Measurements from ENCODE around the gene NRIP2.
"Not testable (repeated sequence)": the region's sequence is repeated elsewhere in the genome, so short reads cannot be mapped to it uniquely, and the experiment has no call there.

Gene NRIP2
- total RNA-seq = 0 reads per million in 4 experiments

GRCh38 chr12:2834581-2835491, at the start of gene NRIP2:
Gene NRIP2, minus strand, starts transcription at chr12:2835035. Its CDS starts 52 bp downstream, at chr12:2834983.
- no peak for DNase-seq

DNA sequence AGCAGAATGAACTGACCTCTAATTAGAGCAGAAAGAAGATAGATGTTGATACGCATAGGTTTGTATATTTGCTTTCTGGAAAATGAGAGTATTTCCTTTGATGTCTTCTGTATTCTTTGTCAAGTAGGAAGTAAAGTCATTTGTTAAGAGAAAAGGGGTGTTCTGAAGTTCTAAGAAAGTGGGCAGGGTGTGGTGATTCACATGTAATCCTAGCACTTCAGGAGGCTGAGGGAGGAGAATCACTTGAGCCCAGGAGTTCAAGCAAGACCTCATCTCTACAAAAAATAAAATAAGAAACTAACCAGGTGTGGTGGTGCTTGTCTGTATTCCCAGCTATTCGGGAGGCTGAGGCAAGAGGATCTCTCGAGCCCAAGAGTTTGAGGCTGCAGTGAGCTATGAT, 45.0 kb upstream of the NRIP2 start:
- DNase-seq = no peak

GRCh38 chr12:2877953-2878732, 43.3 kb upstream of the NRIP2 start:
- DNase-seq = no peak

GRCh38 chr12:2877047-2877952, 42.5 kb upstream of the NRIP2 start, which contains the start of the genes FOXM1 and RHNO1:
Gene FOXM1, minus strand, starts transcription at chr12:2877174. Its CDS starts 2,696 bp downstream, at chr12:2874478.
Gene RHNO1, plus strand, starts transcription at chr12:2877223. Its CDS starts 8,144 bp downstream, at chr12:2885367.
- DNase-seq = peak; percentile 78

DNA sequence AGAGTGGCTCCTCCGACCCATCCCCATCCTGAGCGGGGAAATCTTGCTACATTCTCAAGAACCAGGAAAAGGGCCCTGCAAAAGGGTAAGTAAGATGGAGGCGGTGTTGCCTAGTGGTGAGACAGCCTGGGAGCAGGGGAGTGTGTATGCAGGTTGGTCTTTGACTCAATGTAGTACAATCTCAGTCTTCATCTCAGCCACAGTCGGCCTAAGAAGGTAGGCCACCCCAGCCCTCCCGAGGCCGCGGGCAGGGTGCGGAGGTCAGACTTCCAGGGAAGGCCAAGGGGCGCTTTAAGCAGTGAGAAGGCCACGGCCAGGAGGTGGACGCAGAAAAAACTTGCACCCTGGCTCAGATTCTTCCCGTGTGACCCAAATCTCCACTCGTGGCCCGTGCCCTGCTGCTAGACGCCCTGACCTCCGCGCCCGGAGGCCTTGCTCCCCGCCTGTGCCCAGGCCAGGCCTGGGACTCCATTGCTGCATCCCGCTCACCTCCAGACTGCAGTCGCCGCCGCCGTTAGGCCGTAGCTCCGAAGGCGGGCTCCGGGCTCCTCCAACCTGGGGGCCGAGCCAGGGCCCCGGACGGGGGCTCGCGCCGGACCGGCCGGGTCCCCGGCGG, 41.7 kb upstream of the NRIP2 start:
- DNase-seq = no peak

DNA sequence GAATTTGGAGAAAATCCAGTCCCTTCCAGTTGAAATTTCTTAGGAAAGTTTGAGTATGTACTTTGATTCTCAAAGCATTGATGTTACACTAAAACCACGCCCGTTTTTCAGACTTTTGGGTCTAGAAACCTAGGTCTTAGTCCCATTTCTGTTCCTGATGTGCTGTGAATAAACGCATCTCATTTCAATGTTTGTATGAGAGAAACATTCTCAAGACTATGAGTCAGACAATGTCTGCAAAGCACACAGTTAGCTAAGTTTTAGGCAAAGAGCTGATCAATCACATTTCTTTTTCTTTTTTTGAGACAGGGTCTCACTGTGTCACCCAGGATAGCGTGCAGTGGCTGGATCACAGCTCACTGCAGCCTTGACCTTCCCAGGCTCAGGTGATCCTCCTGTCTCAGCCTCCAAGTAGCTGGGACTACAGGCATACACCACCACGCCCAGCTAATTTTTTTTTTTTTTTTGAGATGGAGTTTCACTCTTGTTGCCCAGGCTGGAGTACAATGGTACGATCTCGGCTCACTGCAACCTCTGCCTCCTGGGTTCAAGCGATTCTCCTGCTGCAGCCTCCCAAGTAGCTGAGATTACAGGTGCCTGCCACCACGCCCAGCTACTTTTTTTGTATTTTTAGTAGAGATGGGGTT, 34.3 kb upstream of the NRIP2 start:
- not testable (repeated sequence) for DNase-seq

DNA sequence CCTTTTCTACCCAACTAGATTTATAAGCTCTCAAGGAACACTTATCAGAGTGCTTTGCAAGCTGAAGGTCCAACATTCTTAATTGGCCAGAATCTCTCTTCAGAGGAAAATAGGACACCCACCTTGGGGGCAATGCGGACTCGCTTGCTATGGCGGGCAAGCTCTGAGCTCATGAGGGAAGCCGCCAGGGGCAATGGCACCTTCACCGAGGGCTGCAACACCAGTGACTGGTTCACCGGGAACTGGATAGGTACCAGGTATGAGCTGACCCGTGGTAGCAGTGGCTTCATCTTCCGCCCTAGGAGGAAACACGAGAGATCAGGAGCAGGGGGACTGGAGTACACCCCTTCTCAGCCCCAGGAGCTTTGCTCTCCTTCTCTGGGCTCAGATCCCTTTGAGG, 29.4 kb upstream of the NRIP2 start:
- DNase-seq = no peak

- not testable (repeated sequence) for DNase-seq
Measured at GRCh38 chr12:2863402-2863801, 28.6 kb upstream of the NRIP2 start.

GRCh38 chr12:2862876-2863275, 28.0 kb upstream of the NRIP2 start:
- no peak for DNase-seq

DNA sequence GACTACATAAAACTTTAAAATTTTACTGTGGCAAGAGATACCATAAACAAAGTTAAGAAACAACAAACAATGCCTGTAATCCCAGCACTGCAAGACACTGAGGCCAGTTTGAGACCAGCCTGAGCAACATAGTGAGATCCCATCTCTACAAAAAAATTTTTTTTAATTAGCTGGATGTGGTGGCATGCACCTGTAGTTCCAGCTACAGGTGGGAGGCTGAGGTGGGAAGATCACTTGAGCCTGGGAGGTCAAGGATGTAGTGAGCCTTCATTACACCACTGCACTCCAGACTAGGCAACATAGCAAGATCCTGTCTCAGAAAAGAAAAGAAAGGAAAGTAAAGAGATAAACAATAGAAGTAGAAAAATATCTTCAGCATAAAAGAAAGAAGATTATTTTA, 25.3 kb upstream of the NRIP2 start:
- DNase-seq = no peak

DNA sequence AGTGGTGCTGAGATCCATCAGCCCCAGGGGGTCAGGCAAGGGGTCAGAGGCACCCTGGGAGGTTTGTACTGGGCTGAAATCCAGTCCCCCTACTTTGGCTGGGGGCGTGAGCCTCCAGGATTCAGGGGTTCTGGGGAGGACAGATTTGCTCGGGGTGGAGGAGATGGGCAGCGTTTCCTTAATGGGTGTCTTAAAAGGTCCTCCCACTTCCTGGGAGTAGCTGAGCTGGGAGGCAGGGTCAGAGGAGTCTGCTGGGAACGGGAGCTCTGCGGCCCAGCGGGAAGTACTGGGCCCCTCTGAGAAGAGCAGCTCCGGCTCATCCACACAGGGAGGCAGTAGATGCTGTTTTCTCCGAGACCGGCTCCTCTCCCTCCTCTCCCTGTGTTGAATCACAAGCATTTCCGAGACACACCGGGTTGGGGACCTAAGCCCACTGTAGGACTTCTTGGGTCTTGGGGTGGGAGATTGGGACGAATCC, 24.1 kb upstream of the NRIP2 start:
- DNase-seq = no peak

GRCh38 chr12:2858334-2858733, 23.5 kb upstream of the NRIP2 start:
- DNase-seq = no peak

DNA sequence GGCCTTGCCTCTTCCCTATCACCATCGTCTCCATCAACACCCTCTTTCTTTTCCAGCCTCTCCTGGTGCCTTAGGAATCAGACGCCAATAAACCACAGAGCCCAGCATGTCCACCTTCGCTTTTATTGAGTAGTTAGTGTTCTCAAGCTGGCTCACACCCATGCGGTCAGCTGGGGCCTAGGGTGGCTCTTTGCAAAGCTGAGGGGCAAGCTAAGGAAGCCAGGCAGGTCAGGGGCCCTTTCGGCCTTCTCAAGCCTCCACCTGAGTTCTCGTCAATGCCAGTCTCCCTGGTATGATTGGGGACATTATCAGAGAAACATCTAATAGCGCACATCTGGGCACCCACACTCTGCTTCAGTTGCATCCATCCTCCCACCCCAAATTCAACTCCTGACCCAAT, 22.7 kb upstream of the NRIP2 start:
- DNase-seq = no peak

DNA sequence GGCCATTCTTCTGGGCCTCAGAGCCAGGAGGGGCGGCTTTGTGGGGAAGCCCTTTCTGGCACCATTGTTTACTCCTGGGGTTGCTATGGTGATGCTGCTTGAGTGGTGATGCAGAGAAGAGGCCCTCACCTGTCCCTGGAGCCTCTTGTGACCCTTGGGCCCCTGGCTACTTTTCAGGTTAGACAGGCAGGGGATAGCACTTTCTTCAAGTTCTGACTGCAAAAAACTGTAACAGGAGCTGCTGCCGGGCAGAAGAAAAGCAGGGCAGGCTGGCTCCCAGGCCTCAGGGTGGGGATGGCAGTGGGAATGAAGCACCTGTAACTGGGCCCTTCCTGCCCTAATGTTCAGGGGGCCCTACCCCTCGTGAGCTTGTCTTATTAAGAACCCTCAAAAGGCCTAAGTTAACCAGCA, 22.2 kb upstream of the NRIP2 start, which contains the start of gene TEX52:
Gene TEX52 (minus strand): TSS at position 19 of the 411 bp plus-strand sequence. CDS start 13 bp downstream, at position 6.
- DNase-seq = no peak

DNA sequence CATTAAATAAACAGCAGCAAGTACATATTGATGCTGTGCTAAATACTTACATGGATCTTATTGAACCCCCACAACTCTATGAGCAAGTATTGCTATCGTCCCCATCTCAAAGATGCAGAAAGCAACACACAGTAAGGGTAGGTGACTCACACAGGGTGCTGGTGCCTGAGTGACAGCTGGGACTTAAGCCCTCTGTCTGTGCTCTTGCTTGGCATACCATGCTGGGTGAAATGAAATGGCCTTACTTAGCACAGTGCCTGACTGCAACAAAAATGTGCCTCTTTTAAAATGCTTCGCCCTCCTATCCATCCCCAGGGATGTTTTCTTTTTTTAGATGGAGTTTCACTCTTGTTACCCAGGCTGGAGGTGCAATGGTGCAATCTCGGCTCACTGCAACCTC, 21.2 kb upstream of the NRIP2 start:
- DNase-seq = no peak

DNA sequence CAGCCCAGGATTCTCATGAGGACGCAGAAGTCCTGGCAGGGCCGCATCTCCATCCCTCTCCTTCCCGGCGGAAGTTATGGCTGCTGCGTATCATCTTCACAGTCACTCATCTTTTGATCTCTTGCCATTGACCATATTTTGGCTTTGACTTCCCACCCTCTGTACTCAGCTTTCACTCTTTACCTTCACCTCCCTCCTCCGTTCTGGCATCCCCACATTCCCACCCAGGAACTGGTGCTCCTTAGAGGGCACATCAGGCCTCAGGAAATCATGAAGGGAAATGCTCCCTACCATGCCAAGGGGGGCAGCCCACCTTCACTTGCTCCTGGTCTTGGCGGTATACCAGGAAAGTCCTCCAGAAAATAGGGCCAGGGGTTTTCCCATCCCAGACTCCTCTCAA, 20.7 kb upstream of the NRIP2 start:
- no peak for DNase-seq

DNA sequence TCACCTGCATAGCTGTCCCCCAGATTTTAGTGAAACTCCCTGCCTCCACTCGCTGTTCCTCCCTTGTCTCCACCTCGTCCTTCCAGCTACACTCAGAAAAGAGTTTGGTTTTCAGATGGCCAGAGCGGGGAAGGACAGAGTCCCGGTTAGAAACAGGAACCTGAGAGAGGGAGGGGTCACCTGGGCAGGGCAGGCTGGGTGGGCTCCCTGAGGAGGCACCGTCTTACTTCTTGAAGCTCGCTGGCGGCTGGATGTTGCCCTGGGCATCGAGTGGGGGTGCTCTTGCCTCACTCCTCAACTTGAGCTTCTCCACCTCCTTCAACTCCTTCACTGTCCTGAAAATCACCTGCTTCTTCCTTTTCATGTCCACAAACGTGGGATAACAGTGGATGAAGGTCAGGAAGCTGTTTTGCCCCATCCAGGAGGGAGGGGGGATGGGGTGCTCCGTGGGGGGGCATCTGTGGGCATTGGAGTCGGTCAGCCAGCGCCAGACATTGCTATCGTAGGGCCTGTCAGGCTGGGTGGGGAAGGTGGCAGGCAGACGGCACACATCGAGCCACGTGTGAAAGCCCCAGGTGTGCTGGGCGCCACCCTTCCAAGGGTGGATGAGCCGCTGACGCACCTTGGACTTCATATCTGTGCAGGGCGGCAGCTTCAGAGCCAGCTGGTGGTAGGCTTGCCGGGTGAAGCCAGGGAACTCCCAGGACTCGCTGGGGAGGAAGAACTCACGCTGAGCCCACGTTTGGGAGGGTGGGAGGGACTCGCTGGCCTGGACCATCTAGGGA, 20.0 kb upstream of the NRIP2 start:
- no peak for DNase-seq

- peak; percentile 18 for DNase-seq
Measured at GRCh38 chr12:2853626-2854025, 18.8 kb upstream of the NRIP2 start.

GRCh38 chr12:2851931-2852330, 17.1 kb upstream of the NRIP2 start:
- DNase-seq = no peak

- DNase-seq = no peak
Measured at GRCh38 chr12:2845280-2845679, 10.4 kb upstream of the NRIP2 start.
